Measurements from ENCODE around the gene ZFP36L2.

The ZFP36L2 gene

GRCh38 chr2:43203373-43203772 is 23.0 kb downstream of the ZFP36L2 start:
- no peak for TF ChIP-seq CTCF (IDR thresholded peaks at IDR 0.05; ENCODE audit: extremely low read depth, missing control alignments)
- DNase-seq (ENCODE audit: low spot score), result no peak

- TF ChIP-seq CTCF (IDR thresholded peaks at IDR 0.05; ENCODE audit: extremely low read depth, missing control alignments), result no peak
- DNase-seq (ENCODE audit: low spot score), result no peak
These were observed 24.1 kb downstream of the ZFP36L2 start for GRCh38 chr2:43202289-43202688.

GRCh38 chr2:43201497-43201896 is 24.9 kb downstream of the ZFP36L2 start:
- DNase-seq (ENCODE audit: low spot score), result no peak
- no peak for TF ChIP-seq CTCF (IDR thresholded peaks at IDR 0.05; ENCODE audit: extremely low read depth, missing control alignments)

GRCh38 chr2:43201016-43201415 is 25.4 kb downstream of the ZFP36L2 start:
- DNase-seq (ENCODE audit: low spot score), result no peak
- no peak for TF ChIP-seq CTCF (IDR thresholded peaks at IDR 0.05; ENCODE audit: extremely low read depth, missing control alignments)

- no peak for DNase-seq (ENCODE audit: low spot score)
- TF ChIP-seq CTCF (IDR thresholded peaks at IDR 0.05; ENCODE audit: extremely low read depth, missing control alignments), result no peak
These were observed 26.6 kb downstream of the ZFP36L2 start for GRCh38 chr2:43199492-43200488.

GRCh38 chr2:43198263-43198662 is 28.1 kb downstream of the ZFP36L2 start:
- DNase-seq (ENCODE audit: low spot score), result no peak
- TF ChIP-seq CTCF (IDR thresholded peaks at IDR 0.05; ENCODE audit: extremely low read depth, missing control alignments), result no peak

- TF ChIP-seq CTCF (IDR thresholded peaks at IDR 0.05; ENCODE audit: extremely low read depth, missing control alignments), result no peak
- no peak for DNase-seq (ENCODE audit: low spot score)
These were observed 28.9 kb downstream of the ZFP36L2 start for GRCh38 chr2:43197588-43197896.

All from GM20000 (cell line).